ENCODE results near the gene ZNF521.

- TF ChIP-seq CTCF (IDR thresholded peaks at IDR 0.05; ENCODE audit: extremely low read depth in 1 of 2, insufficient read depth in 1 of 2, low read depth in 1 of 2, low read length in 2 of 2) (no peak), POLR2AphosphoS5 (IDR thresholded peaks at IDR 0.05; ENCODE audit: insufficient read depth, low read depth, low read length) (no peak), POLR2A (IDR thresholded peaks at IDR 0.05; ENCODE audit: low read depth, low read length) (no peak), JUN (IDR thresholded peaks at IDR 0.05; ENCODE audit: borderline replicate concordance, insufficient read depth, insufficient read length, low read depth) (no peak)
Observed at GRCh38 chr18:25180973-25181548, 170.9 kb downstream of the ZNF521 start.

Measured in endothelial cell of umbilical vein (primary cell).